ENCODE measurements around the gene GYG1. TPM values are rescaled to one million over a fixed set of nuclear protein-coding genes. Genes with fewer than 3 reads are reported as not detected.

GYG1 gene
- total and polyA plus RNA-seq, 2 of the 4 experiments (the other 2 are of a cell fraction), result 48.4 to 90.3 TPM

DNA sequence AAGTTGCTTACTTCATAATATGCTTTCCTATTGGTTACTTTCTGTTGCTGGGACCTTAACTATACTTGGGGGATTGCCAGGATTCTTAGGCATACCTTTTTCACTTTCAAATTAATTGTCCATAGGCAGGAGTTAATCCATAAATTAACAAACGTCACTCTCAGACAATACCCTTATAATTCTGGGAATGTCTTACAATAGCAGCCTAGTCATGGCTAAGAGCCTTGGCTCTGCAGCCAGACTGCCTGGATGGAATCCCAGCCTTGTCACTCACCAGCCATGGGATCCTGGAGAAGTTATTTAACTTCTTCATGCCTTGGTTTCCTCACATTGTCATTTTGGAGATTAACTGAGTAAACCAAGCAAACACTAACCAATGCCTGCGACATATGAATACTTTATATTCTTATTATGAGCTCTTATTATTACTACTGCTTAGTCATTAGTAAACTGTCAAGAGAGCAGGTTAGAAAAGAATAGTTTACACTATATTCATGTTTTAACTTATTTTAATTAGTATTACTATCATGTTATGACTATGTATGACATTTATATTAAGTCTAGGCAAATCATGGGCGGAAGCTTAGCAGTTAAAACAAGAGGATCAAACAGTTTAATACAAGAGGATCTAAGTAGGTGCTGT lies 29.0 kb downstream of the GYG1 start:
- H2BK120ac ChIP-seq (ENCODE audit: low read depth, low read length), result no peak overlapping the region
- H2AFZ ChIP-seq (replicated peaks; ENCODE audit: low read length, poor library complexity), result no peak overlapping the region
- H3K9me3 ChIP-seq (ENCODE audit: control insufficient read depth, insufficient read depth, low read length), result peaks cover 3% of the 10 kb centered on the region; the same call in 1 of the 2 replicates
- H4K8ac ChIP-seq (ENCODE audit: low read depth in 2 of 2, low read length in 2 of 2), result no peak overlapping the region
- peaks cover 34% of the 10 kb centered on the region for H3K9me1 ChIP-seq (ENCODE audit: insufficient read depth, low read length)
- H3K79me1 ChIP-seq (ENCODE audit: low read depth in 1 of 2, low read length in 2 of 2), result peaks cover 15 to 61% of the 10 kb centered on the region in 2 experiments
- no CpG with 5 or more reads among the region's 3 CpGs for WGBS, 2 experiments (ENCODE audit: extremely low coverage in 2 of 2, insufficient read length in 1 of 2)
- DNase-seq (peak; percentile 37), ATAC-seq (ENCODE audit: low read depth) (no peak)
- dilution Hi-C loops (cut with HindIII; ENCODE audit: low sequenced_read_pairs, unreplicated experiment), result no loop called here
- no peaks in the 10 kb centered on the region for H3K27me3 ChIP-seq (ENCODE audit: control insufficient read depth, insufficient read depth, low read length)
- no peak overlapping the region for H3K27ac ChIP-seq (ENCODE audit: insufficient read depth, low read length)
- H4K20me1 ChIP-seq (ENCODE audit: insufficient read depth, low read length), result peaks cover 6% of the 10 kb centered on the region; the same call in 1 of the 2 replicates
- peaks cover 34% of the 10 kb centered on the region for H3K4me1 ChIP-seq (ENCODE audit: control insufficient read depth, insufficient read depth, low read length)
- ChIA-PET CTCF (interaction anchor here (0.6 kb wide), 1 partner anchor 185 kb away, joined by 7 read pairs; no protein-coding TSS in a partner anchor), POLR2A (ENCODE audit: unreplicated experiment) (no interaction called here)
- in situ Hi-C loops (cut with MboI; ENCODE audit: low sequenced_read_pairs), result no loop called here
- intact Hi-C loops (cut with micrococcal nuclease), result no loop called here
- TF ChIP-seq CEBPB (IDR thresholded peaks at IDR 0.05; ENCODE audit: low read depth, low read length) (no peak), FOS (IDR thresholded peaks at IDR 0.05; ENCODE audit: low read depth, low read length) (no peak), NFE2L2 (IDR thresholded peaks at IDR 0.05; ENCODE audit: low read depth, low read length) (no peak), MAFK (IDR thresholded peaks at IDR 0.05; ENCODE audit: low read depth, low read length) (no peak), USF2 (IDR thresholded peaks at IDR 0.05; ENCODE audit: low read depth, low read length) (no peak), MXI1 (IDR thresholded peaks at IDR 0.05; ENCODE audit: borderline replicate concordance, low read depth, low read length) (no peak), POLR2A (IDR thresholded peaks at IDR 0.05; ENCODE audit: low read depth, low read length) (no peak), CTCF (conservative IDR thresholded peaks at IDR 0.05; ENCODE audit: low read depth, low read length) (no peak), CHD1 (IDR thresholded peaks at IDR 0.05; ENCODE audit: low read depth, low read length) (no peak), RCOR1 (IDR thresholded peaks at IDR 0.05; ENCODE audit: insufficient replicate concordance, low read length) (no peak), SMC3 (IDR thresholded peaks at IDR 0.05; ENCODE audit: low read depth, low read length) (no peak), RAD21 (IDR thresholded peaks at IDR 0.05; ENCODE audit: low read length) (no peak), RFX5 (IDR thresholded peaks at IDR 0.05; ENCODE audit: low read depth, low read length) (no peak), BHLHE40 (IDR thresholded peaks at IDR 0.05; ENCODE audit: low read depth, low read length) (no peak), MAZ (IDR thresholded peaks at IDR 0.05; ENCODE audit: borderline replicate concordance, low read depth, low read length) (no peak)
- TF ChIP-seq, protein P1, sequence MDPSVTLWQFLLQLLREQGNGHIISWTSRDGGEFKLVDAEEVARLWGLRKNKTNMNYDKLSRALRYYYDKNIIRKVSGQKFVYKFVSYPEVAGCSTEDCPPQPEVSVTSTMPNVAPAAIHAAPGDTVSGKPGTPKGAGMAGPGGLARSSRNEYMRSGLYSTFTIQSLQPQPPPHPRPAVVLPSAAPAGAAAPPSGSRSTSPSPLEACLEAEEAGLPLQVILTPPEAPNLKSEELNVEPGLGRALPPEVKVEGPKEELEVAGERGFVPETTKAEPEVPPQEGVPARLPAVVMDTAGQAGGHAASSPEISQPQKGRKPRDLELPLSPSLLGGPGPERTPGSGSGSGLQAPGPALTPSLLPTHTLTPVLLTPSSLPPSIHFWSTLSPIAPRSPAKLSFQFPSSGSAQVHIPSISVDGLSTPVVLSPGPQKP (IDR thresholded peaks at IDR 0.05; ENCODE audit: borderline replicate concordance, low read depth, low read length), result no peak
- peaks cover 25% of the 10 kb centered on the region for H3K36me3 ChIP-seq (ENCODE audit: control insufficient read depth, insufficient read depth, low read length)
- no peak overlapping the region for H3K23ac ChIP-seq (ENCODE audit: low read depth, low read length)
- no peak overlapping the region for H3K4me3 ChIP-seq (ENCODE audit: insufficient read depth, low read depth, low read length)
- no peak overlapping the region for H4K5ac ChIP-seq (ENCODE audit: low read depth, low read length)
- H2AK5ac ChIP-seq (ENCODE audit: low read depth, low read length), result peak overlapping the region; percentile 35; the same call in 1 of the 2 replicates
- H3K14ac ChIP-seq (replicated peaks; ENCODE audit: low read depth, low read length), result no peak overlapping the region
- no peak overlapping the region for H3K56ac ChIP-seq (ENCODE audit: extremely low read depth, insufficient read depth, low read length)
- no peak overlapping the region for H3K9ac ChIP-seq (ENCODE audit: low read depth, low read length)
- H3K4ac ChIP-seq (ENCODE audit: low read depth, low read length), result no peak overlapping the region
- no peak overlapping the region for H3K4me2 ChIP-seq (ENCODE audit: low read depth, low read length)
- no peak overlapping the region for H3K18ac ChIP-seq (ENCODE audit: low read depth, low read length)
- H4K91ac ChIP-seq (ENCODE audit: insufficient read depth, low read depth, low read length), result no peak overlapping the region
- no peak overlapping the region for H2BK5ac ChIP-seq (ENCODE audit: low read depth, low read length, poor library complexity, severe bottlenecking)
- no peak overlapping the region for H2BK15ac ChIP-seq (ENCODE audit: low read depth, low read length)
- BruUV-seq (replicated peaks), result no TSS peak
- no peak overlapping the region for H2BK20ac ChIP-seq (ENCODE audit: low read depth, low read length)
- no peak overlapping the region for H2AK9ac ChIP-seq (replicated peaks; ENCODE audit: low read depth, low read length, poor library complexity)
